NCI-H446 (cell line): ENCODE results near the gene MAF.
A peak's percentile ranks its signal among the peaks of the same experiment; 100 is the strongest.

Source experiments
- DNase-seq, 2 experiments: peaks; one replicate each; lab custom pipeline; 2025; lab: John Stamatoyannopoulos, UW

Gene MAF

GRCh38 chr16:79612207-79612606 lies 11.7 kb upstream of the MAF start:
- no peak for DNase-seq

DNA sequence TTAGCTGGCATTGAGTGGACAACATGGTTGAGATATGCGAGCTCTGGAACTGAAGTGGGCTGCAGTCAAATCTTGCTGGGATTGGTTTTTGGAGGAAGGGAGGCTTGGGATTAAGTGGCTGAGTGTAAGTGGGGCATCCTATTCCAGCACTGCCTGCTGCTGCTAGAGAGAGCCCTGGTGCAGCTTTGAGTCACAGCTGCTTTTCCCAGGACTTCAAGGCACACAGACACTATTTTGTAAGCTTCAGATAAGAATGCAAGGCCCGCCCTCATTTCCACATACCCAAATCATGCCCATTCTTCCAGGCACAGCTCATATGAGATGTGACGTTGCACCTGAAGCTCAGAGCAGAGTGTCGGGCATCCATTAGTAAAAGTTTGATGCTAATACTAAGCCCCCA lies 10.2 kb upstream of the MAF start:
- DNase-seq: no peak

GRCh38 chr16:79609861-79610260 lies 9.3 kb upstream of the MAF start:
- DNase-seq: no peak

- DNase-seq: no peak
Measured at GRCh38 chr16:79608976-79609375, 8.4 kb upstream of the MAF start.

GRCh38 chr16:79607587-79607986 lies 7.0 kb upstream of the MAF start:
- DNase-seq: no peak

- DNase-seq: no peak
Measured at GRCh38 chr16:79605999-79606398, 5.5 kb upstream of the MAF start.

DNA sequence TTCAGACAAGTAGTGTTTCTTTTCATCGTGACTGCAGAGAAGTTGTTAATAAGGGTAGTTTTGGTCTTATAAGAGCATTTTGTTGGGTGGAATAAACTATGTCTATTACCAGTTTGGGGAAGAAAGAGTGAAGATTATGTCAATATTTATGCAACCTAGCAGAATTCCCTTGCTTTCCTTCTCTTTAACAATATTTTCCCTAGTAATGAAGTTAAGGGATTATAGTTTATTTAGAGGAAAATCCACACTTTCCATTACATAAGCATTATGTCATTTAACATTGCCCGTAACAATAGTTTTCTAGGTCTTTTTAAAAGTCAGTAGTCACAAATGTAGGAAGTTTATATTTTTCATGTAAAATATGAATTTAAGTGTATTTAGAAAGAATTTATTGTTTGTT lies 2.5 kb upstream of the MAF start:
- DNase-seq: no peak

- DNase-seq: no peak
Measured at GRCh38 chr16:79602628-79603014, 2.1 kb upstream of the MAF start.

DNA sequence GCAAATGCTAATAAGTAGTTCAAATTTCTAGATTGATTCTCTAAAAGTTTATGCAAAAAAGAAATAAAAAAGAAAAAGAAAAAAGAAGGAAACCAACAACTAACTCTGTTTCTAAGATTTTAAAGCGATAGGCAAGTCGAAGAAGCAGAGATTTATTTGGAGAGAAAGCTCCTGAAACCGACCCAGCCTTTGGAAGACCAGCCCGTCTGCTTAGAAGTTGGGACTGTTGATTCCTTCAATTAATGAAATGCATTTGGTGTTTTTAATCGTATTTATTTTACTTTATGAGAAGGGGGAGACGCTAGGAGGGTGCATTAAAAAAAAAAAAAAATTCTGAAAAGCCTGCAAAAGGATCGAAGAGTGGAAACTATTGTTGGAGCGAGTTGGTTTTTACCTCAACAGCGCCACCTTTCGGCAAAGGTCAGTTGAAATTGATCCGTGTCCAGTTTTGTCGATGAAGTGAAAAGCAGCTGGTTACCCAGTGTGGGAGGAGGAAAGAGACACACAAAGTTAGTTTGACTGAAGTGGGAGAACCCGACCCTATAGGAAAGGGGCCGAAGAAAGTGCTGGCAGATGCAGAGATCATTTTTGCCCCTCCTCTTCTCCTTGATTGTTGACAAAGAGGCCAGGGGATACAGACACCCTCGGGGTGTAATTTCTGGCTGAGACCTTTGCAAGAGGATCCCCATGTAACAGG lies 1.5 kb upstream of the MAF start:
- DNase-seq: peak; percentile 1 to 27

- no peak for DNase-seq
Measured at GRCh38 chr16:79601092-79601930, 774 bp upstream of the MAF start.

DNA sequence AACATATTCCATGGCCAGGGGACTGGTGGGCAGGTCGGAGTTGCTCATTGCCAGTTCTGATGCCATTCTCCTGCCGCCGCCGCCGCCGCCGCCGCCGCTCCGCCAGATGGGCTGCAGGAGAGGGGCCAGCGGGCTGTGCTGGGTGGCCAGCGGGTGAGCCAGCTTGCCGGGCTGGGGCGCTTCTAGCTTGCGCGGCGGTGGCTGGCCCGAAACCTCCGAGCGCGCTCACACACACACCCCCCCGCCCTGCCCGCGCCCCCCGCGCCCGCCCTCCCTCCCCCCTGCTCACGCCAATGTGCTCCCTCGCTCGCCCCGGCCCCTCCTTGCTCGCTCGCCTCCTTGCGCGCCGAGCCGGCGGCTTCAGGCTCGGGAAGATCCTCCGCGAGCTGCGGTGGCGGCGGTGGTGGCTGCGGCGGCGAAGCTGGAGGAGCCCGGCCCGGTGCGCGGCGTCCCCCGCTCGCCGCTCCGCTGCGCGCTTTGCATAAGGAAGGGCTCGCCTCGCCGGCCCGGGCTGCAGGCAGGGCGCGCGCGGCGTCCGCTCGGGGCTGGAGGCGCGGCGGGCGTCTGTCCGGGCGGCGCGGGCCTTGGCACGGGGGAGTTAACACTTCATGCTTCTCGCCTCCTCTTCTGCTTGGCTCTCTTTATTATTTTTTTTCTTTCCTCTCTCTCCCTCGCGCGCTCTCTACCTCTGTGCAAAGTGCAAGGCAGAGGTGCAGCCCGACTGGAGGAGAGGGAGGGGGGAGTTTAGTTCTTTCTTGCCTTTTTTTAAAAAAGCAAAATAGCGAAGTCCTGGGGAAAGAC lies 500 bp downstream of the MAF start:
- DNase-seq: no peak

- no peak for DNase-seq
Measured at GRCh38 chr16:79599256-79599836, 1.2 kb downstream of the MAF start.

GRCh38 chr16:79598348-79599181 lies 2.0 kb downstream of the MAF start:
- no peak for DNase-seq

- no peak for DNase-seq
Measured at GRCh38 chr16:79598063-79598347, 2.5 kb downstream of the MAF start.

DNA sequence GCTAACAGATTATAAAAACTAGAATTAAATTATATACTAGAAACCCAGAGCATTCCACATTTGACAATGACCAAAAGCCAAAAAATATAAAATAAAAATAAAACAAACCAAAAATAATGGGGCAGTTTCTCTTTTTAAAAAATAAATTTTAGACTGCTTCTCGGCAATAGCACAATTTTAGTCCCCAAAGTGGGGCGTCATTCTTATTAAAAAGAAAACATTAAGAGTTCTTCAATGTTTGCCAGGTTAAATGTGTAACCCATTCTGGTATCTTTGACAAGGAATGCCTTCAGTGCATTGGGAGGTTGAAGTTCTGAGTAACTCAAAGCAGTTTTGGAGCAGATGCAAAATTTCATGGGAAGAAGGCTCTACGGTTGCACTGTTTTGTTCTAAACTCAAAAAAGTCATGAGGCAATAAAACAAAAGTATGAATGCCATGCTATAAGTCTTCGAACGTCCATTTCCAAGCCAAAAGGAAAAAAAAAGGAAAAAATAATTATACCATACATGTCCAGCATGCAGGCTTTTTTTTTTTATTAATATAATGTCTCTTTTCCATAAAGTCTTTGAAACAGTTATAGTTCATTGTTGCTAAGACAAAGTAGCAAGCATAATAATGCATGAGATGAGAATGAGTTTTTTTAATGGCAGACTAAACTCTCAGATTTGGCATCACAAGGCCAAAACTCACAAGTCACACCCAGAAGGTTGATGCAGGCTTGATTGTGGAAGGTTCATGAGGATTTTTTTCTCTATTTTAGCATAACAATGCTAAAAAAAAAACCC lies 3.1 kb downstream of the MAF start:
- no peak for DNase-seq

GRCh38 chr16:79595931-79596450 lies 4.5 kb downstream of the MAF start:
- no peak for DNase-seq

GRCh38 chr16:79595231-79595641 lies 5.3 kb downstream of the MAF start:
- DNase-seq: no peak

- no peak for DNase-seq
Measured at GRCh38 chr16:79593754-79594153, 6.8 kb downstream of the MAF start.

DNA sequence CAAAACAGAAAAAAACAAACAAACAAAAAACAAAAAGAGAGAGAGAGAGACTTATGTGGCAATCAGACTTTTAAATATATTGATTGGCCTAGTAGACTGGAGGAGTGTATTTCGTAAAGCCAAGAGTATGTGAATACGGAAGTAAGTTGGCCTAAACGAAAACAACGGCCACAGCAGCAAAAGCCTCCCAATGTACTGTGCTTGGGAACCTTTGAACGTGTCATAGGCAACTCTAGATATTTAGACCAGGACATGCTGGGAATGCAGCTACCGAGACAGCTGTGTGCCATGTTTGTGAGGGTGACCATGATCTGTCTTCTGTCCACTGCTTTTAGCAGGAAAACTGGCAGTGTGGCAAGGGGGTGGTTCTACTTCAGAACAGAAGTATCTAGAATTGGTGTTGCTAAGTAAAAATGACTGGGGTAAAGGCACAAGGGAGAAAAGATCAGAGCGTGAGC lies 7.4 kb downstream of the MAF start:
- no peak for DNase-seq

DNA sequence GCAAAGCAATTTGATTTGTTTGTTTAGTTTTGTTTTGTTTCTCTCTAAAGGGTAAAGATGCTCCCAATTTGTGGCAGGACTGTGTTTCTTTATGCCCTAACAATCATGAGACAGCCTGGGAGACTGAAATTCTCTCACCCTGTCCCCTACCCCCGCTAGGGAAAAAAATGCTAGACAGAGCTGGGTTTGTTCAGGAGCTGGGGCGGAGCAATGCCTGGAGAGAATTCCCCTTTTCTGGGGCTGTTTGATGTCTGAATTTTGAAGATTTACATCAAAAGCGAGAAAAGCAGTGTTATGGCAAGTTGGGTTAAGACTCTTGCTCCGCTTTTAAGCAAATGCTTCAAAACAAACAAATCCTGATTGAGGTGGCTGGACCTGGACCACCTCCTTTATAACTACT lies 8.4 kb downstream of the MAF start:
- DNase-seq: no peak
